Measurements from ENCODE around the gene NUAK1. TPM values are rescaled to one million over a fixed set of nuclear protein-coding genes. Genes with fewer than 3 reads are reported as not detected.

Gene NUAK1
- total and polyA plus RNA-seq, 2 experiments from 2014 or later: 5.4 to 16.9 TPM

DNA sequence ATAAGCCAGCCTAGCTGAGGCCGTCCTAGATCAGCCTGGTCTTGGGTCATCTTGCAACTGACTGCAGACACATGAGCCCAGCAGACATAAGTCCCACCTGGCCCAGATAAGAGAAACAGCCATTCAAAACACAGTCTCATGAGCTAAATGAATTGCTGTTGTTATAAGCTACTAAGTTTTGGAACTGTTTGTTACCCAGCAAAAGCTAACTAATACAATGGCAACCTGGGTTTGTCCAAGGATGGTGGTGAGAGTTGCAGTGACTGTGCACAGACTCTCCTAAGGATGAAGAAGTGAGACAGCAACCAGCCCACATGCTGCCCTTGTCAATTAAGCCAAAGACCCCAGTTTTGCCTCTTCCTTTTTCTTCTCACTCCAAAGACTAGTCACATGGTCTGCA, 22.2 kb upstream of the NUAK1 start (continued):
- TF ChIP-seq ZNF462 (CRISPR knock-in tag; IDR thresholded peaks at IDR 0.05) (no peak), NANOG (IDR thresholded peaks at IDR 0.05; ENCODE audit: borderline replicate concordance) (no peak)

- Histone ChIP-seq H3F3A (replicated peaks; ENCODE audit: low read depth) (no peaks in the 10 kb centered on the region), H3K9me2 (ENCODE audit: insufficient read depth) (no peaks in the 10 kb centered on the region), H3K27me3 (ENCODE audit: insufficient read depth) (no peaks in the 10 kb centered on the region), H3K4me3 (no peak overlapping the region), H4K20me1 (replicated peaks; ENCODE audit: insufficient read depth) (no peaks in the 10 kb centered on the region), H3K4me1 (ENCODE audit: insufficient read depth) (no peaks in the 10 kb centered on the region), H2AFZ (no peak overlapping the region), H3K4me2 (no peak overlapping the region), H3K79me2 (replicated peaks; ENCODE audit: insufficient read depth) (no peaks in the 10 kb centered on the region), H3K36me3 (ENCODE audit: insufficient read depth) (no peaks in the 10 kb centered on the region), H3K27ac (ENCODE audit: low read depth) (no peak overlapping the region)
- Mint-ChIP-seq H3K4me1 (peaks cover 2% of the 10 kb centered on the region; the same call in 1 of the 3 replicates), H3K4me3 (no peak overlapping the region), H3K36me3 (ENCODE audit: low read depth) (no peaks in the 10 kb centered on the region; the same call in 2 of the 3 replicates), H3K27ac (no peak overlapping the region), H3K27me3 (ENCODE audit: insufficient read depth, low read depth, poor library complexity) (no peaks in the 10 kb centered on the region), H3K9me3 (peaks cover 3% of the 10 kb centered on the region; the same call in 2 of the 3 replicates)
- no peak for ATAC-seq
- DNase-seq (ENCODE audit: low spot score): no peak
- no peak for TF ChIP-seq ZNF114 (CRISPR knock-in tag; IDR thresholded peaks at IDR 0.05)
- no peak for TF ChIP-seq CREB1 (CRISPR knock-in tag; IDR thresholded peaks at IDR 0.05; ENCODE audit: low read depth)
- TF ChIP-seq, protein P1, sequence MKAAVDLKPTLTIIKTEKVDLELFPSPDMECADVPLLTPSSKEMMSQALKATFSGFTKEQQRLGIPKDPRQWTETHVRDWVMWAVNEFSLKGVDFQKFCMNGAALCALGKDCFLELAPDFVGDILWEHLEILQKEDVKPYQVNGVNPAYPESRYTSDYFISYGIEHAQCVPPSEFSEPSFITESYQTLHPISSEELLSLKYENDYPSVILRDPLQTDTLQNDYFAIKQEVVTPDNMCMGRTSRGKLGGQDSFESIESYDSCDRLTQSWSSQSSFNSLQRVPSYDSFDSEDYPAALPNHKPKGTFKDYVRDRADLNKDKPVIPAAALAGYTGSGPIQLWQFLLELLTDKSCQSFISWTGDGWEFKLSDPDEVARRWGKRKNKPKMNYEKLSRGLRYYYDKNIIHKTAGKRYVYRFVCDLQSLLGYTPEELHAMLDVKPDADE (IDR thresholded peaks at IDR 0.05): no peak
- TF ChIP-seq POLR2AphosphoS5 (IDR thresholded peaks at IDR 0.05; ENCODE audit: low read depth): no peak
- no peak for TF ChIP-seq STAT1 (IDR thresholded peaks at IDR 0.05; ENCODE audit: unreplicated experiment)
- no peak for TF ChIP-seq JUNB (IDR thresholded peaks at IDR 0.05; ENCODE audit: unreplicated experiment)
- TF ChIP-seq EZH2phosphoT487 (IDR thresholded peaks at IDR 0.05; ENCODE audit: unreplicated experiment): no peak
- TF ChIP-seq CTCF (conservative IDR thresholded peaks at IDR 0.05; ENCODE audit: low read depth in 2 of 2): no peak
- no peak for TF ChIP-seq NANOG (IDR thresholded peaks at IDR 0.05; ENCODE audit: borderline replicate concordance)
Measured at GRCh38 chr12:106157802-106158201, 19.0 kb upstream of the NUAK1 start.

Data from GM23338 (cell line).